AG04450 (cell line): ENCODE data around the gene KCNH2. TPM values are rescaled to one million over a fixed set of nuclear protein-coding genes. Genes with fewer than 3 reads are reported as not detected.

Experiments
- CTCF ChIA-PET: fragments of 300-600, 350-600 bp; formaldehyde crosslinking; extraction: SDS; loops from one replicate; lab custom pipeline; 2022; ENCODE audit warnings: antibody characterized with exemption, inconsistent platforms; lab: Charles Lee
- POLR2A ChIA-PET: fragments of 350-600 bp; formaldehyde crosslinking; extraction: SDS; loops from one replicate; lab custom pipeline; 2021; ENCODE audit warnings: antibody characterized with exemption, inconsistent platforms; lab: Yijun Ruan, JAX
- DNase-seq: peaks from one replicate; pipeline ENCODE4 v3.0.0-alpha.2; 2011; ENCODE audit warnings: low read depth, low spot score
- H3K27ac ChIP-seq: one replicate; pipeline ENCODE4 v1.5.1; 2012; ENCODE audit warnings: low read depth, low read length, control low read depth
- H3K27me3 ChIP-seq: one replicate; pipeline ENCODE4 v1.6.0; 2012; ENCODE audit warnings: low read length; ENCODE audit not compliant: control insufficient read depth, insufficient read depth
- H3K4me3 ChIP-seq: 2 replicates; pipeline ENCODE4 v1.5.1; 2011; ENCODE audit warnings: mild to moderate bottlenecking, low read depth, low read length, control low read depth
- H3K9me3 ChIP-seq: 2 replicates; pipeline ENCODE4 v1.5.1; 2012; ENCODE audit warnings: low read length; ENCODE audit not compliant: control insufficient read depth, insufficient read depth
- polyA plus RNA-seq: library from polyadenylated mRNA; depleted of rRNA; stranded (reverse); fragments of >200 nt; gene quantifications from 2 replicates; pipeline ENCODE4 v1.2.3, GENCODE V29; 2011
- TF ChIP-seq, protein P1 (sequence below): IDR thresholded peaks from 2 replicates; pipeline ENCODE4 v1.5.1; 2011; ENCODE audit warnings: low read depth, low read length, control low read depth, inconsistent platforms

Gene KCNH2
- polyA plus RNA-seq, 1 experiment = 1.3 TPM

DNA sequence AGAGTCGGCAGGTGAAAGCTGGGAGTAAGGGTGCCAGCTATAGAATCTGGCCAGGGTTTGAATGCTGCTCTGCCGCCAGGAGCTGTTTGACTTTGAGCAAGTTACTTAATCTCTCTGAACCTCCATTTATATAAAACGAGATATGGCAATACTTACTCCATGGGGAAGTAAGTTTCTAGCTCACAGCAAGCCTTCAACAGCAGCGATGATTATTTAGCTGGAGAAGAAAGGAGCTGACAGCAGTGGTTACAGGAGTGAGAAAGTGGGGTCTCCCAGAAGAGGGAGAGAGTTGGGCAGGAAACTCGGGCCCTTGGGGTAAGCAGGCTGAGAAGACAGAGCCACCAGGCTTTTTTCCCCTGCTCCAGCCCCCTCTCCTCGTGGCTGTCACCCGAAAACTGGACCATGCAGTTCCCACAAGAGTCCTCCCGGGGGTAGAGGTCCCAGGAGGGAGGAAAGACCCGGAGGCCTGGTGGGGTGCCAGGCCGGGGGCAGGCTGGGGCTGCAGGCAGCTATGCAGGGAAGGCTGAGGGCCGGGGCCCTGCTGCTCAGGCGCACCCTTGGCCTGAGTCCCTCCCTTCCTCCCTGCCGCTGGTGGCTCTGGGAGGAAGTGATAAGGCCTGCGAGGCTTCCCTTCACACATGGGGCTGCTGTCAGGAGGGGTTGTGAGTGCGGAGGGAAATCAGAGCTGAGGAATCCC, 16.2 kb upstream of the KCNH2 start:
- POLR2A ChIA-PET = no interaction called here
- Histone ChIP-seq H3K27me3 (peaks cover 3% of the 10 kb centered on the region), H3K9me3 (peaks cover 17% of the 10 kb centered on the region), H3K4me3 (no peak overlapping the region), H3K27ac (no peak overlapping the region)
- TF ChIP-seq, protein P1, sequence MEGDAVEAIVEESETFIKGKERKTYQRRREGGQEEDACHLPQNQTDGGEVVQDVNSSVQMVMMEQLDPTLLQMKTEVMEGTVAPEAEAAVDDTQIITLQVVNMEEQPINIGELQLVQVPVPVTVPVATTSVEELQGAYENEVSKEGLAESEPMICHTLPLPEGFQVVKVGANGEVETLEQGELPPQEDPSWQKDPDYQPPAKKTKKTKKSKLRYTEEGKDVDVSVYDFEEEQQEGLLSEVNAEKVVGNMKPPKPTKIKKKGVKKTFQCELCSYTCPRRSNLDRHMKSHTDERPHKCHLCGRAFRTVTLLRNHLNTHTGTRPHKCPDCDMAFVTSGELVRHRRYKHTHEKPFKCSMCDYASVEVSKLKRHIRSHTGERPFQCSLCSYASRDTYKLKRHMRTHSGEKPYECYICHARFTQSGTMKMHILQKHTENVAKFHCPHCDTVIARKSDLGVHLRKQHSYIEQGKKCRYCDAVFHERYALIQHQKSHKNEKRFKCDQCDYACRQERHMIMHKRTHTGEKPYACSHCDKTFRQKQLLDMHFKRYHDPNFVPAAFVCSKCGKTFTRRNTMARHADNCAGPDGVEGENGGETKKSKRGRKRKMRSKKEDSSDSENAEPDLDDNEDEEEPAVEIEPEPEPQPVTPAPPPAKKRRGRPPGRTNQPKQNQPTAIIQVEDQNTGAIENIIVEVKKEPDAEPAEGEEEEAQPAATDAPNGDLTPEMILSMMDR = no peak
- CTCF ChIA-PET = interaction anchor here (1.3 to 2.2 kb wide), 6 partner anchors 9 to 96 kb away, joined by 4 to 12 read pairs (median 6); no protein-coding TSS in a partner anchor
- no peak for DNase-seq

DNA sequence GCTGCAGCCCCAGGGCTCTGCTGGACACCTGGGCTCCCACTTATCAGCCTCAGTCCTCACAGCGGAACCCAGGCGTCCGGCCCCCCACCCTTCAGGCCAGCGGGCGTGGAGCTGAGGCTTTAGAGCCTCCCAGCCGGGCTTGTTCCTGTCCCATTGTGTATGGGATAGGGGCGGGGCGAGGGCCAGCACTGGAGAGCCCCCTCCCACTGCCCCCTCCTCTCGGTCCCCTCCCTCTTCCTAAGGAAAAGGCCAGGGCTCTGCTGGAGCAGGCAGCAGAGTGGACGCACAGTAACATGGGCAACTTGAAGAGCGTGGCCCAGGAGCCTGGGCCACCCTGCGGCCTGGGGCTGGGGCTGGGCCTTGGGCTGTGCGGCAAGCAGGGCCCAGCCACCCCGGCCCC, 15.4 kb upstream of the KCNH2 start:
- peaks cover 17% of the 10 kb centered on the region for H3K9me3 ChIP-seq
- CTCF ChIA-PET = interaction anchor here (1.3 to 2.2 kb wide), 5 partner anchors 8 to 95 kb away, joined by 5 to 12 read pairs (median 8); no protein-coding TSS in a partner anchor
- no peak overlapping the region for H3K27ac ChIP-seq
- TF ChIP-seq, protein P1 = no peak
- H3K27me3 ChIP-seq = peaks cover 7% of the 10 kb centered on the region
- no peak overlapping the region for H3K4me3 ChIP-seq
- no peak for DNase-seq
- POLR2A ChIA-PET = no interaction called here

DNA sequence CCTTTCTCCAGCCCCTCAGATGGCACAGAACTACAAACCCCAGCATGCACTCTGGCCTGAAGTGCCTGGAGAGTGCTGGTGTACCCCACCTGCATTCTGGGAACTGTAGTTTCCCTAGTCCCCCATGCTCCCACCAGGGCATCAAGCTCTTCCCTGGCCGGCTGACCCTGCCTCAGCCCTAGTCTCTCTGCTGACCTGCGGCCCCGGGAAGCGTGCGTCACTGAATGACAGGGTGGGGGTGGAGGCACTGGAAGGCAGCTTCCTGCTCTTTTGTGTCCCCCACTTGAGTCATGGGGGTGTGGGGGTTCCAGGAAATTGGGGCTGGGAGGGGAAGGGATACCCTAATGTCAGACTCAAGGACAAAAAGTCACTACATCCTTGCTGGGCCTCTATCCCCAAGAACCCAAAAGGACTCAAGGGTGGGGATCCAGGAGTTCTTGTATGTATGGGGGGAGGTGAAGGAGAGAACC, 14.7 kb upstream of the KCNH2 start:
- ChIA-PET POLR2A (no interaction called here), CTCF (interaction anchor here (1.5 to 4.5 kb wide), 3 partner anchors 26 to 95 kb away, joined by 3 to 46 read pairs (median 8); no protein-coding TSS in a partner anchor)
- TF ChIP-seq, protein P1 = no peak
- H3K27ac ChIP-seq = no peak overlapping the region
- H3K27me3 ChIP-seq = peaks cover 7% of the 10 kb centered on the region
- DNase-seq = no peak
- no peak overlapping the region for H3K4me3 ChIP-seq
- peaks cover 17% of the 10 kb centered on the region for H3K9me3 ChIP-seq

DNA sequence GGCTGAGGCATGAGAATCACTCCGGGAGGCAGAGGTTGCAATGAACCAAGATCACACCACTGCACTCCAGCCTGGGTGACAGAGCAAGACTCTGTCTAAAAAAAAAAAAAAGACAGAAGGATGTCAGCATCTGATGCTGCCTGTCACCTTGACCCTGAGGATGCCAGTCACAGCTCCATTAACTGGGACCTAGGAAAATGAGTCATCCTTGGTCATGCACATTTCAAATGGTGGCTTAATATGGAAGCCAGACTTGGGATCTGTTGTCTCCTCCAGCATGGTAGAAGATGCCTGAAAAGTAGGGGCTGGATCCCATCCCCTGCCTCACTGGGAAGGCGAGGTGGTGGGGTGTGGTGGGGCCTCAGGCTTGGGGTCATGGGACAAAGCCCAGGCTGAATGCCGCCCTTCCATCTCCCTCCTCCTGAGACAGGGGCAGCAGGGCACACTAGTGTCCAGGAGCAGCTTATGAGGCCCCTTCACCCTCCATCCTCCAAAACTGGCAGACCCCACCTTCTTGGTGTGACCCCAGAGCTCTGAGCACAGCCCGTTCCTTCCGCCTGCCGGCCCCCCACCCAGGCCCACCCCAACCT, 14.0 kb upstream of the KCNH2 start:
- H3K27ac ChIP-seq = no peak overlapping the region
- CTCF ChIA-PET = interaction anchor here (0.6 to 4.5 kb wide), 5 partner anchors 26 to 94 kb away, joined by 3 to 46 read pairs (median 4); no protein-coding TSS in a partner anchor
- TF ChIP-seq, protein P1 = no peak
- no peak for DNase-seq
- POLR2A ChIA-PET = interaction anchor here (0.7 kb wide), 1 partner anchor 562 kb away, joined by 3 read pairs; no protein-coding TSS in a partner anchor
- peaks cover 10% of the 10 kb centered on the region for H3K27me3 ChIP-seq
- H3K9me3 ChIP-seq = peaks cover 17% of the 10 kb centered on the region
- no peak overlapping the region for H3K4me3 ChIP-seq
